Nephron (organoid): ENCODE measurements around the gene EPN2.
A peak's percentile ranks its signal among the peaks of the same experiment; 100 is the strongest.

Experiments used
- H3K27ac Mint-ChIP-seq, 3 experiments: 2 replicates each; pipeline ENCODE4 v1.8.0; 2020; ENCODE audit warnings: mixed read lengths in 3 of 3, mild to moderate bottlenecking in 2 of 3, moderate library complexity in 1 of 3
- H3K27me3 Mint-ChIP-seq: 2 replicates; pipeline ENCODE4 v1.8.0; 2021; ENCODE audit warnings: low read depth, mild to moderate bottlenecking, moderate library complexity, mixed read lengths
- H3K36me3 Mint-ChIP-seq: 2 replicates; pipeline ENCODE4 v1.8.0; 2020; ENCODE audit warnings: low read depth, mixed read lengths
- H3K4me1 Mint-ChIP-seq: 2 replicates; pipeline ENCODE4 v1.8.0; 2020; ENCODE audit warnings: mixed read lengths
- H3K4me3 Mint-ChIP-seq, 3 experiments: 2 replicates each; pipeline ENCODE4 v1.8.0; 2020; ENCODE audit warnings: mild to moderate bottlenecking in 3 of 3, mixed read lengths in 3 of 3, moderate library complexity in 2 of 3
- H3K9me3 Mint-ChIP-seq: 2 replicates; pipeline ENCODE4 v1.8.0; 2020; ENCODE audit warnings: mixed read lengths
- CTCF ChIP-seq, 3 experiments: fragments of 200-600 bp; sonication (generic); IDR thresholded peaks; one replicate each; pipeline ENCODE4 v1.5.0; 2021; ENCODE audit warnings: antibody characterized with exemption in 3 of 3; ENCODE audit not compliant: unreplicated experiment in 3 of 3

Gene EPN2

GRCh38 chr17:19255279-19255678 lies 18.1 kb downstream of the EPN2 start:
- TF ChIP-seq CTCF (IDR thresholded peaks at IDR 0.05; ENCODE audit: unreplicated experiment in 3 of 3) = no peak
- H3K36me3 Mint-ChIP-seq = peaks cover 10% of the 10 kb centered on the region
- no peak overlapping the region for H3K4me3 Mint-ChIP-seq
- H3K4me1 Mint-ChIP-seq = peaks cover 26% of the 10 kb centered on the region
- peak overlapping the region in 1 of 3 experiments; percentile 17 for H3K27ac Mint-ChIP-seq
- no peaks in the 10 kb centered on the region for H3K27me3 Mint-ChIP-seq
- no peaks in the 10 kb centered on the region for H3K9me3 Mint-ChIP-seq

GRCh38 chr17:19258371-19258770 lies 21.2 kb downstream of the EPN2 start:
- no peaks in the 10 kb centered on the region for H3K27me3 Mint-ChIP-seq
- H3K4me3 Mint-ChIP-seq = no peak overlapping the region
- H3K36me3 Mint-ChIP-seq = peaks cover 4% of the 10 kb centered on the region
- no peaks in the 10 kb centered on the region for H3K9me3 Mint-ChIP-seq
- no peak overlapping the region for H3K27ac Mint-ChIP-seq
- H3K4me1 Mint-ChIP-seq = peaks cover 33% of the 10 kb centered on the region
- TF ChIP-seq CTCF (IDR thresholded peaks at IDR 0.05; ENCODE audit: unreplicated experiment in 3 of 3) = no peak

- Mint-ChIP-seq H3K4me1 (peaks cover 46% of the 10 kb centered on the region), H3K9me3 (no peaks in the 10 kb centered on the region), H3K4me3 (no peak overlapping the region), H3K27ac (peak overlapping the region in 1 of 3 experiments; percentile 3), H3K36me3 (no peaks in the 10 kb centered on the region), H3K27me3 (no peaks in the 10 kb centered on the region)
- no peak for TF ChIP-seq CTCF (IDR thresholded peaks at IDR 0.05; ENCODE audit: unreplicated experiment in 3 of 3)
These were observed 23.8 kb downstream of the EPN2 start for GRCh38 chr17:19260958-19261357.

- Mint-ChIP-seq H3K27ac (peak overlapping the region in 1 of 3 experiments; percentile 3), H3K9me3 (no peaks in the 10 kb centered on the region), H3K27me3 (no peaks in the 10 kb centered on the region), H3K36me3 (no peaks in the 10 kb centered on the region), H3K4me3 (no peak overlapping the region), H3K4me1 (peaks cover 49% of the 10 kb centered on the region)
- no peak for TF ChIP-seq CTCF (IDR thresholded peaks at IDR 0.05; ENCODE audit: unreplicated experiment in 3 of 3)
These were observed 24.3 kb downstream of the EPN2 start for GRCh38 chr17:19261426-19261825.

GRCh38 chr17:19262650-19263631 lies 25.8 kb downstream of the EPN2 start:
- H3K4me1 Mint-ChIP-seq = peaks cover 54% of the 10 kb centered on the region
- H3K36me3 Mint-ChIP-seq = no peaks in the 10 kb centered on the region
- peak overlapping the region in 2 of 3 experiments; percentile 6 to 17 for H3K27ac Mint-ChIP-seq
- H3K9me3 Mint-ChIP-seq = no peaks in the 10 kb centered on the region
- no peaks in the 10 kb centered on the region for H3K27me3 Mint-ChIP-seq
- TF ChIP-seq CTCF (IDR thresholded peaks at IDR 0.05; ENCODE audit: unreplicated experiment in 3 of 3) = no peak
- H3K4me3 Mint-ChIP-seq = no peak overlapping the region
